LNCAP (cell line): ENCODE measurements around the gene CUX1.

Experiments
- CTCF ChIP-seq: fragments of 450-650 bp; IDR thresholded peaks from 2 replicates; pipeline ENCODE4 v1.5.1; 2017; ENCODE audit warnings: mild to moderate bottlenecking

CUX1 gene

GRCh38 chr7:101942603-101943210 lies 125.3 kb downstream of the CUX1 start:
- no peak for TF ChIP-seq CTCF

DNA sequence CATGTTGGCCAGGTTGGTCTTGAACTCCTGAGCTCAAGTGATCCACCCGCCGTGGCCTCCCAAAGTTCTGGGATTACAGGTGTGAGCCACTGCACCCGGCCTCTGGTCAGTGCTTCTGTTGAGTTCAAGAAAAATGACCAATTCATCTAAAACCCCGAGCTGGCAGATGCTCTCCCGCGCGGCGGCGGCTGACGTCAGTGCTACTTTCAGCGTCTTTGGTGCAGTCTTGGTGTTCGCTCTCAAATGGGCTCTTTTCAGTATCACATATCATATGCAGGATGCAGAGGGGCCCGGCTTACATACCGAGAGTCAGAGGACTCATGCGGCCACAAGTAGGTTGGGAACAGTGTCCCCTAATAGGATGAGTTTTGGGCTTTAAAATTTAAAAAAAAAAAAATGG lies 125.9 kb downstream of the CUX1 start:
- no peak for TF ChIP-seq CTCF

DNA sequence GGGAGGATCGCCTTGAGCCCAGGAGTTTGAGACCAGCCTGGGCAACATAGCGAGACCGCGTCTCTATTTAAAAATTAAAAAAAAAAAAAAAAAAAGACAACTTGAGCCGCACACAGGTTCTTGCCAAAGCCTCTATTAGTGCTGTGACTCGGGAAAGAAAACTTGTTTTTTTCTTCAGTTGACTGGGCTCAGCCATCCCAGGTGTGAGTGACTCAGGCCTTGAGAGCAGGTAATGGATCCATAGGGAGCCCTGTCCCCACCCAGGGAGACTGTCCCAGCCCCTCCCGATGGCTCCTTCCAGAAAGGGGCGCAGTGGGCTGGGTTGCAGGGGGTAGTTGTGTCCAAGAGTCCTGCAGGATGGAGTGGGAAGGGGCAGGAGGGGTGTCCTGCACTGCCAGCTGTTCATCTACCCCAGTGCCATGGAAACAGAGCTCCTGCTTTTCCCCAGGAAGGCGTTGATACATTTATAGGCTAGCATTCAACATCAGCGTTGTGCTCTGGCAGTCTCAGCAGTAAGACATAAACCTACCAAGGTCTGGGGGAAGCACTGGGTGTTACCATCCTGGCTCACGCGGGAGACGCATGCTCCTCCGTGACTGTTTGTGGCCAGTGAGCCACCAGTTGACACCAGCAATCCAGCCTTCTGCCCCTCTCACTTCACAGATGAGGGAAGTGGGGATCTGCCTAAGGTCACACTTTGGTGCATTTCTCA lies 126.6 kb downstream of the CUX1 start:
- TF ChIP-seq CTCF, result no peak

DNA sequence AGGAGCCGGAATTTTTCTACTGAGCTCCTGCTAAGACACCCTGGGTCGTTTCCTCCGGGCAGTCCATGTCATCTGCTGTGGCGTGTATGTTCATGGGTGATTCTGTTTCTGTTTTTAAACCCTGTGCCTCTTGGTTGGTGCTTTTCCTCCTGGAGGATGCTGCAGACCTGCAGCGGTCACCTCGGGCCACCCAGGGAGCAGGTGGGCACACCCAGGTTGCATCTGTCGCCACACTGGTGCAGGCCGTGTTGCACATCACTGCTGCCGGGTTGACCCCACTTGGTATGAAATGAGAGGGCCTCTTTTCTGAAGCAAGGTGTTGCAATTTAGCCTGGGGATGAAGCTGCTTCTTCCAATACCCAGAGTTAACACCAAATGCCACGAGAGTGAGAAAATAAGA lies 127.2 kb downstream of the CUX1 start:
- TF ChIP-seq CTCF, result no peak

GRCh38 chr7:101945034-101945758 lies 127.8 kb downstream of the CUX1 start:
- TF ChIP-seq CTCF, result no peak

DNA sequence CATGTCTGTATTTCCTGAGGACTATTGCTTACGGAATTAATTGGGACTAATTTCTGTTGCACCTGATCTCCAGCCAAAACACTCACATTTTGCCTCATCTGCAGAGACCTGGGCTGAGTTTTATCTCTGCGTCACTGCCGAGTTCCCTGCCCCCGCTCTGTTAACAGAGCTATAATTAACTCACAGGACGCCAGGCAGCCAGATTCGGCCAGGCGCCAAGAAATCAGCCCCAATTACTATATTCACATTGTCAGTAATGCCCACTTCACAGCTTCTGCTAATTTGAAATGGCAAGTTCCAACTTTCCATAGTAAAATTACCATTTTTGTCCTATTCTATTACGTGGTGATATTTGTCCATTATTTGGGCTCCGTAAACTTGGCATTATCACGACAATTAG lies 130.5 kb downstream of the CUX1 start:
- TF ChIP-seq CTCF, result no peak

DNA sequence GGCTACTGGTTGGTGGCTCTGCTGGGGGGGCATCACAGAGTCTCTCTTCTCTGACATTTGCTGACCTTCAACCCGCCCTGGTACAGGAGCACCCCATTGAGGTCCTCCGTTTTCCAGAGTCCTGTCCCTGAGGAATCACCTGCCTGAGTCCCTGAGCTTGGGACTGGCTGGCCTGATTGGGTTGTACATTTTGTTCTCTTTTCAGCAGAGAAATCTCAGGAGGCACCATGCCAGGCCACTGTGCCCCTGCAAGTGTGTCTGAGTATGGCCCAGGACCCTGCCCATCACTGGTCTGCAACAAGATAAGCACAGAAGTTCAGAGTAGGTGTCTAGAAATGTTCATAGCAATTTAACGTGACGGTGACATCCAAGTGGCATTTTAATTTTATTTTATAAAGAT lies 131.2 kb downstream of the CUX1 start:
- TF ChIP-seq CTCF, result no peak
